ENCODE measurements around the gene GHRH. TPM values are rescaled to one million over a fixed set of nuclear protein-coding genes. Genes with fewer than 3 reads are reported as not detected.
A peak's percentile ranks its signal among the peaks of the same experiment; 100 is the strongest.

The GHRH gene
- total RNA-seq, 1 donor from 2014 or later = not detected

- peaks cover 29% of the 10 kb centered on the region for H3K4me1 Mint-ChIP-seq
- no peaks in the 10 kb centered on the region for H3K36me3 Mint-ChIP-seq
- H3K27ac Mint-ChIP-seq = peak overlapping the region; percentile 85
- H3K9me3 Mint-ChIP-seq = no peaks in the 10 kb centered on the region
- no peak for DNase-seq (ENCODE audit: low spot score in 2 of 2, unreplicated experiment in 2 of 2)
- H3K27me3 Mint-ChIP-seq (ENCODE audit: low read depth) = no peaks in the 10 kb centered on the region
- no peak for TF ChIP-seq CTCF (IDR thresholded peaks at IDR 0.05; ENCODE audit: unreplicated experiment)
- H3K4me3 Mint-ChIP-seq = no peak overlapping the region
Observed at GRCh38 chr20:37274851-37275524, 13.4 kb upstream of the GHRH start.

GRCh38 chr20:37273988-37274387, 12.4 kb upstream of the GHRH start:
- no peaks in the 10 kb centered on the region for H3K9me3 Mint-ChIP-seq
- TF ChIP-seq CTCF (IDR thresholded peaks at IDR 0.05; ENCODE audit: unreplicated experiment) = no peak
- DNase-seq (ENCODE audit: low spot score in 2 of 2, unreplicated experiment in 2 of 2) = no peak
- no peaks in the 10 kb centered on the region for H3K36me3 Mint-ChIP-seq
- H3K4me1 Mint-ChIP-seq = peaks cover 24% of the 10 kb centered on the region
- no peak overlapping the region for H3K27ac Mint-ChIP-seq
- H3K4me3 Mint-ChIP-seq = no peak overlapping the region
- no peaks in the 10 kb centered on the region for H3K27me3 Mint-ChIP-seq (ENCODE audit: low read depth)

GRCh38 chr20:37271421-37271768, 9.8 kb upstream of the GHRH start:
- no peak for DNase-seq (ENCODE audit: low spot score in 2 of 2, unreplicated experiment in 2 of 2)
- no peak overlapping the region for H3K27ac Mint-ChIP-seq
- no peak overlapping the region for H3K4me3 Mint-ChIP-seq
- no peaks in the 10 kb centered on the region for H3K9me3 Mint-ChIP-seq
- peaks cover 13% of the 10 kb centered on the region for H3K4me1 Mint-ChIP-seq
- H3K27me3 Mint-ChIP-seq (ENCODE audit: low read depth) = peaks cover 2% of the 10 kb centered on the region
- no peaks in the 10 kb centered on the region for H3K36me3 Mint-ChIP-seq
- no peak for TF ChIP-seq CTCF (IDR thresholded peaks at IDR 0.05; ENCODE audit: unreplicated experiment)

GRCh38 chr20:37270576-37271420, 9.2 kb upstream of the GHRH start:
- no peak for TF ChIP-seq CTCF (IDR thresholded peaks at IDR 0.05; ENCODE audit: unreplicated experiment)
- no peaks in the 10 kb centered on the region for H3K36me3 Mint-ChIP-seq
- H3K9me3 Mint-ChIP-seq = no peaks in the 10 kb centered on the region
- no peak overlapping the region for H3K27ac Mint-ChIP-seq
- peaks cover 13% of the 10 kb centered on the region for H3K4me1 Mint-ChIP-seq
- no peak overlapping the region for H3K4me3 Mint-ChIP-seq
- H3K27me3 Mint-ChIP-seq (ENCODE audit: low read depth) = peaks cover 2% of the 10 kb centered on the region
- DNase-seq (ENCODE audit: low spot score in 2 of 2, unreplicated experiment in 2 of 2) = no peak

- H3K9me3 Mint-ChIP-seq = no peaks in the 10 kb centered on the region
- DNase-seq (ENCODE audit: low spot score in 2 of 2, unreplicated experiment in 2 of 2) = no peak
- TF ChIP-seq CTCF (IDR thresholded peaks at IDR 0.05; ENCODE audit: unreplicated experiment) = no peak
- no peak overlapping the region for H3K4me3 Mint-ChIP-seq
- no peaks in the 10 kb centered on the region for H3K36me3 Mint-ChIP-seq
- peaks cover 2% of the 10 kb centered on the region for H3K27me3 Mint-ChIP-seq (ENCODE audit: low read depth)
- no peak overlapping the region for H3K27ac Mint-ChIP-seq
- H3K4me1 Mint-ChIP-seq = peaks cover 5% of the 10 kb centered on the region
Observed at GRCh38 chr20:37267667-37268313, 6.2 kb upstream of the GHRH start.

Data from mesothelial cell of epicardium (in vitro differentiated cells).